22Rv1 (cell line): ENCODE measurements around the gene NR2F6.
"Not testable (repeated sequence)": the region's sequence is repeated elsewhere in the genome, so short reads cannot be mapped to it uniquely, and the experiment has no call there.

ENCODE experiments used
- H3K27ac ChIP-seq: fragments of 450-650 bp; 2 replicates; pipeline ENCODE4 v1.5.1; 2017
- ZFX ChIP-seq: fragments of 450-650 bp; IDR thresholded peaks from 2 replicates; pipeline ENCODE4 v1.6.1; 2017; ENCODE audit warnings: antibody characterized with exemption, borderline replicate concordance
- TF ChIP-seq, protein P1 (sequence below): fragments of 450-650 bp; IDR thresholded peaks from 2 replicates; pipeline ENCODE4 v1.5.1; 2017; ENCODE audit warnings: mild to moderate bottlenecking

NR2F6 gene

DNA sequence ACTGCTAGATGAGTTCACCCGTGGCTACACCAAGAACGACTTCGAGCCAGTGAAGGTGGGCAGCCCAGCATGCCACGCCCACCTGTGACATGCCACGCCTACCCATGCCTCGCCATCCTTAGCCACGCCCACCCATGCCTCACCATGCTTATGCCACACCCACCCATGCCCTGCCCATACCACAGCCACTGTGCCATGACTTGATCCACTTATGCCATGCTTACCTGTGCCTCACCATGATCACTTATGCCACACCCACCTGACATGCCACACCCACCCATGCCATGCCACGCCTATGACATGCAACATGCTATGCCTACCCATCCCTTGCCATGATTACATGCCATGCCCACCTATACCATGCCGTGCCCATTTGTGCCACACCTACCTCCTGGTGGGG is 43.5 kb downstream of the NR2F6 start:
- TF ChIP-seq ZFX, result no peak
- TF ChIP-seq, protein P1, sequence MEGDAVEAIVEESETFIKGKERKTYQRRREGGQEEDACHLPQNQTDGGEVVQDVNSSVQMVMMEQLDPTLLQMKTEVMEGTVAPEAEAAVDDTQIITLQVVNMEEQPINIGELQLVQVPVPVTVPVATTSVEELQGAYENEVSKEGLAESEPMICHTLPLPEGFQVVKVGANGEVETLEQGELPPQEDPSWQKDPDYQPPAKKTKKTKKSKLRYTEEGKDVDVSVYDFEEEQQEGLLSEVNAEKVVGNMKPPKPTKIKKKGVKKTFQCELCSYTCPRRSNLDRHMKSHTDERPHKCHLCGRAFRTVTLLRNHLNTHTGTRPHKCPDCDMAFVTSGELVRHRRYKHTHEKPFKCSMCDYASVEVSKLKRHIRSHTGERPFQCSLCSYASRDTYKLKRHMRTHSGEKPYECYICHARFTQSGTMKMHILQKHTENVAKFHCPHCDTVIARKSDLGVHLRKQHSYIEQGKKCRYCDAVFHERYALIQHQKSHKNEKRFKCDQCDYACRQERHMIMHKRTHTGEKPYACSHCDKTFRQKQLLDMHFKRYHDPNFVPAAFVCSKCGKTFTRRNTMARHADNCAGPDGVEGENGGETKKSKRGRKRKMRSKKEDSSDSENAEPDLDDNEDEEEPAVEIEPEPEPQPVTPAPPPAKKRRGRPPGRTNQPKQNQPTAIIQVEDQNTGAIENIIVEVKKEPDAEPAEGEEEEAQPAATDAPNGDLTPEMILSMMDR, result no peak
- H3K27ac ChIP-seq, result no peak overlapping the region

DNA sequence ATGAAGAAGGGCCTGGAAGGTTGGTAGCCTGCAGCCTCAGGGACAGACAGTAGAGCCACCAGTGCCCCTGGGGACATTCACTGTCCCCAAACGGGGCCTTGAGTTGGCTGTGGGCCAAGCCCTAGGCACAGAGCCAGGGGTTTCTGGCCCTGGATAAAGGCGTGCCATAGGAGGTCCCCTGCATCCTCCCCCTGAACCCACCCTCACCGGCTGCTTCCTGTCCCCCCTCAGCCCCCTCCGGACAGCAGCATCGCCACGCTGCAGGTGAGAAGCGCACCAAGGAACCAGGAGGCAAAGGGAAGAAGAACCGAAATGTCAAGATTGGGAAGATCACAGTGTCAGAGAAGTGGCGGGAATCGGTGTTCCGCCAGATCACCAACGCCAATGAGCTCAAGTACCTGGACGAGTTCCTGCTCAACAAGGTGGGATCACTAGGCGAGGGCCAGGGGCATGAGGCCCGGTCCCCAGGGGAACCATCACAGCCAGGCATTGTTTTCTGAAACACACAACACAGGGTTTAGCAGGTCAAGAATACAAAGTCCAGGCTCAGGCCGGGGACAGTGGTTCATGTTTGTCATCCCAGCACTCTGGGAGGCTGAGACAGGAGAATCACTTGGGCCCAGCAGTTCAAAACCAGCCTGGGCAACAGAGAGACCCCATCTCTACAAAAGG is 45.2 kb downstream of the NR2F6 start:
- TF ChIP-seq, protein P1, result no peak
- TF ChIP-seq ZFX, result no peak
- no peak overlapping the region for H3K27ac ChIP-seq

DNA sequence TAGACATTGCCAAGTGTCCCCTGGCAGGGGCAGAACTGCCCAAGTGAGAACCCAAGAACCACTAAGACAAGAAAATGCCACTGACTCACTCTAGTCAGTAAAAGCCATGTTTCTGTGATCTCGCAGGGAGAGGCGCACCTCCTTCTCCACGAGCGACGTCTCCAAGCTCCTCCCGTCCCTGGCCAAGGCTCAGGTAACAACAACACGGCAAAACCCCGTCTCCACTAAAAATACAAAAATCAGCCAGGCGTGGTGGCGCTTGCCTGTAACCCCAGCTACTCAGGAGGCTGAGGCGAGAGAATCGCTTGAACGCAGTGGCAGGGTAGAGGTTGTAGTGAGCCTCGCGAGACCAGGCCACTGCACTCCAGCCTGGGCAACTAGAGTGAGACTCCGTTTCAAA is 48.1 kb downstream of the NR2F6 start:
- TF ChIP-seq, protein P1, result no peak
- TF ChIP-seq ZFX, result no peak
- H3K27ac ChIP-seq, result no peak overlapping the region

DNA sequence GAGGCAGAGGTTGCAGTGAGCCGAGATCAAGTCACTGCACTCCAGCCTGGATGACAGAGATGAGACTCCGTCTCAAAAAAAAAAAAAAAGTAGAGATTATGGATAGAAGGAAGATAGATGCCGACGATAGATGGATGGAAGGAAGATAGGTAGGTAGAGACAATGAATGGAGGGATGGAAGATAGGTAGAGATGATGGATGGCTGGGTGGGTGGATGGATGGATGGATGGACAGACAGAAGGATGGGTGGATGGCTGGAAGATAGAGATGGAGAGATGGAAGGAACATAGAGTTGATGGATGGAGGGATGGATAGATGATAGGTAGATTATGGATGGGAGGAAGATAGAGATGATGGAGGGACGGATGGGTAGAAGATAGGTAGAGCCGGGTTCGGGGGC is 49.1 kb downstream of the NR2F6 start:
- TF ChIP-seq, protein P1, result no peak
- TF ChIP-seq ZFX, result no peak
- H3K27ac ChIP-seq, result no peak overlapping the region

DNA sequence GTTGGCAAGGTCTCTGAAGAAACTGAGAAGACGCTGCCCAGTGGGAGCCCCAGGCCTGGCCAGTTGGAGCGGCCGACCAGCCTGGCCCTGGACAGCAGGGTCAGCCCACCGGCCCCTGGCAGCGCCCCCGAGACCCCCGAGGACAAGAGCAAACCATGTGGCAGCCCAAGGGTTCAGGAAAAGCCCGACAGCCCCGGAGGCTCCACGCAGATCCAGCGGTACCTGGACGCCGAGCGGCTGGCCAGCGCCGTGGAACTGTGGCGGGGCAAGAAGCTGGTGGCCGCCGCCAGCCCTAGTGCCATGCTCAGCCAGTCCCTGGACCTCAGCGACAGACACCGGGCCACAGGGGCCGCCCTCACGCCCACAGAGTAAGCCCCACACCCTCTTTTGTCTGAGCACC is 50.6 kb downstream of the NR2F6 start:
- H3K27ac ChIP-seq, result no peak overlapping the region
- TF ChIP-seq, protein P1, result no peak
- TF ChIP-seq ZFX, result no peak

DNA sequence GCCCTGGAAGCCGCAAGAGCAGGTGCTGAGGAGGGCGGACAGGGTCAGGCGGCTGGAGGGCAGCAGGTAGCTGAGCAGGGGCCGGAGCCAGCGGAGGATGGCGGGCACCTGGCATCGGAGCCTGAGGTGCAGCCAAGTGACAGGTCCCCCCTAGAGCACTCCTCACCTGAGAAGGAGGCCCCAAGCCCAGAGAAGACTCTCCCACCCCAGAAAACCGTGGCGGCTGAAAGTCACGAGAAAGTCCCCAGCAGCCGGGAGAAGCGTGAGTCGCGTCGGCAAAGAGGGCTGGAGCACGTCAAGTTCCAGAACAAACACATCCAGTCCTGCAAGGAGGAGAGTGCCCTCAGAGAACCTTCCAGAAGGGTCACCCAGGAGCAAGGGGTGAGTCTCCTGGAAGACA is 51.1 kb downstream of the NR2F6 start:
- TF ChIP-seq, protein P1, result no peak
- TF ChIP-seq ZFX, result no peak
- H3K27ac ChIP-seq, result no peak overlapping the region

DNA sequence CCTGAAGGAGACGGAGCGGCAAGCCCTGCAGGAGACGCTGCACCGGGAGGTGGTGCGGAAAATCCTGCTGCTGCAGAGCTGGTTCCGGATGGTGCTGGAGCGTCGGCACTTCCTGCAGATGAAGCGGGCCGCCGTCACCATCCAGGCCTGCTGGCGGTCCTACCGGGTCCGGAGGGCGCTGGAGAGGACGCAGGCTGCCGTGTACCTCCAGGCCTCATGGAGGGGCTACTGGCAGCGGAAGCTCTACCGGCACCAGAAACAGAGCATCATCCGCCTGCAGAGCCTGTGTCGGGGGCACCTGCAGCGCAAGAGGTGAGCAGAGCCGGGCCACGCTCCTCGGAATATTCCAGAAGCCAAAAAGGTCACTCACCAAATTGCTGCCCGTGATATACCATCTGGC is 53.0 kb downstream of the NR2F6 start:
- H3K27ac ChIP-seq, result no peak overlapping the region
- no peak for TF ChIP-seq ZFX
- TF ChIP-seq, protein P1, result no peak

DNA sequence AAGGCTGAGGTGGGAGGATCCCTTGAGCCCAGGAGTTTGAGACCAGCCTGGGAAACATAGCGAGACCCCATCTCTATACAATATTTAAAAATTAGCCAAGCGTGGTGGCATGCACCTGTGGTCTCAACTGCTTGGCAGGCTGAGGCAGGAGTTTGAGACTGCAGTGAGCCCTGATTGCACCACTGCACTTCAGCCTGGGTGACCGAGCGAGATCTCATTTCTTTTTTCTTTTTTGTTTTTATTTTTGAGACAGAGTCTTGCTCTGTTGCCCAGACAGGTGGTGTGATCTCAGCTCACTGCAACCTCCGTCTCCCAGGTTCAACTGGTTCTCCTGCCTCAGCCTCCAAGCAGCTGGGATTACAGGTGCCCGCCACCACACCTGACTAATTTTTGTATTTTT is 54.0 kb downstream of the NR2F6 start:
- H3K27ac ChIP-seq, result not testable (repeated sequence)
